Pancreas (tissue), 10 donors: ENCODE data around the gene ALDH1L2. TPM values are rescaled to one million over a fixed set of nuclear protein-coding genes. Genes with fewer than 3 reads are reported as not detected.

Experiments used
- ATAC-seq, 4 donors: fragments of 200-7000 bp; cut with Tn5 transposase; one replicate each; pipeline versions ENCODE4 v1.8.0 to v1.9.1; 2020; ENCODE audit warnings: mild to moderate bottlenecking in 4 of 4, moderate library complexity in 4 of 4
- DNase-seq, 6 donors: peaks; one replicate each; pipeline ENCODE4 v3.0.0-alpha.2; 2020
- FAIRE-seq: peaks from 2 replicates; lab custom pipeline; 2012; peaks lifted over from hg19 to GRCh38; lab: Jason Lieb, UNC
- H3K27ac ChIP-seq, 4 donors: fragments of 200-600 bp; sonication (generic); 1 replicate in 3 of 4; 2 replicates in 1 of 4; pipeline versions ENCODE4 v1.5.0 to v1.8.0; 2020
- H3K27me3 ChIP-seq, 4 donors: fragments of 200-600 bp; one replicate each; pipeline ENCODE4 v1.8.0; 2021
- H3K36me3 ChIP-seq, 3 donors: fragments of 200-600 bp; sonication (generic) in 1 of 3; one replicate each; pipeline versions ENCODE4 v1.5.0 to v1.8.0; 2020 to 2021
- H3K4me1 ChIP-seq, 3 donors: fragments of 200-600 bp; one replicate each; pipeline ENCODE4 v1.8.0; 2021
- H3K4me3 ChIP-seq, 4 donors: fragments of 200-600 bp; sonication (generic) in 2 of 4; one replicate each; pipeline versions ENCODE4 v1.5.0 to v1.8.0; 2020 to 2021
- H3K9me3 ChIP-seq, 4 donors: fragments of 200-600 bp; one replicate each; pipeline ENCODE4 v1.8.0; 2021
- CTCF ChIP-seq, 4 donors: fragments of 200-600 bp; sonication (generic) in 3 of 4; IDR thresholded peaks; one replicate each; pipeline versions ENCODE4 v1.5.0 to v1.8.0; 2021; ENCODE audit warnings: antibody characterized with exemption in 4 of 4
- WGBS, 2 donors: extraction: QIAGEN DNeasy Blood & Tissue Kit; methylation state at CpG; one replicate each; pipeline ENCODE4 v1.1.7; 2013; 5-methylcytosine and 5-hydroxymethylcytosine counted together
- intact Hi-C, 3 donors: fragments of 100-400 bp; cut with DNase I; formaldehyde crosslinking; loops; one replicate each; pipeline versions ENCODE4 v1.11.1 to v1.14.2; 2022
- polyA plus RNA-seq, 2 donors: library from polyadenylated mRNA; stranded (reverse); fragments of 200-250 nt; gene quantifications; one replicate each; pipeline ENCODE4 v1.2.3, GENCODE V29; 2013
- total RNA-seq, 6 donors: library from RNA; stranded (reverse); fragmentation: NEBNext Ultra II Directional in 4 of 6; extraction: Animal tissue kit (Norgen Biotek cat#: 25700) in 4 of 6; gene quantifications; one replicate each; pipeline versions ENCODE4 v1.2.1 to v1.2.4, GENCODE V29; 2021 to 2023
- donor health status: healthy with polysubstance abuse.
- donor health status: DM: no; HTN: no; CAD: no; lungs with moderate emphysema.
- donor health status: DM: no; HTN: no; CAD: no.
- donor health status: control.
- donor health status: control.
- donor health status: Bipolar disorder and iron deficiency.
- donor health status: DM: yes; HTN: yes; CAD: no.
- donor health status: DM: no; HTN: no; CAD: no.
- donor health status: DM: no; HTN: no; CAD: no.
- donor health status: DM: yes; HTN: yes; CAD: no.

ALDH1L2 gene
- total and polyA plus RNA-seq, 8 donors, result 6.0 to 90.9 (median 33.1) TPM

GRCh38 chr12:105078712-105079570, 5.3 kb downstream of the ALDH1L2 start:
- no peak overlapping the region for H3K27ac ChIP-seq
- WGBS, 2 donors, result 74 to 83% methylated on average over 11 of the region's 11 CpGs
- intact Hi-C loops, result no loop called here
- no peak for FAIRE-seq
- no peaks in the 10 kb centered on the region for H3K27me3 ChIP-seq
- H3K4me3 ChIP-seq, result no peak overlapping the region
- no peak for DNase-seq
- H3K9me3 ChIP-seq, result no peaks in the 10 kb centered on the region
- peaks cover 0 to 11% (median 6%) of the 10 kb centered on the region in 3 donors for H3K4me1 ChIP-seq
- ATAC-seq, result no peak
- no peaks in the 10 kb centered on the region for H3K36me3 ChIP-seq
- TF ChIP-seq CTCF (IDR thresholded peaks at IDR 0.05), result no peak

- no peak for FAIRE-seq
- H3K36me3 ChIP-seq, result no peaks in the 10 kb centered on the region
- H3K27ac ChIP-seq, result no peak overlapping the region
- TF ChIP-seq CTCF (IDR thresholded peaks at IDR 0.05), result no peak
- H3K9me3 ChIP-seq, result no peaks in the 10 kb centered on the region
- peaks cover 0 to 9% (median 6%) of the 10 kb centered on the region in 3 donors for H3K4me1 ChIP-seq
- H3K27me3 ChIP-seq, result no peaks in the 10 kb centered on the region
- no peak for ATAC-seq
- 81 to 93% methylated on average over 7 of the region's 7 CpGs for WGBS, 2 donors
- H3K4me3 ChIP-seq, result no peak overlapping the region
- DNase-seq, result no peak
- intact Hi-C loops, result no loop called here
Observed at GRCh38 chr12:105077435-105077834, 6.8 kb downstream of the ALDH1L2 start.

GRCh38 chr12:105076913-105077312, 7.3 kb downstream of the ALDH1L2 start:
- no peaks in the 10 kb centered on the region for H3K27me3 ChIP-seq
- H3K27ac ChIP-seq, result no peak overlapping the region
- H3K4me1 ChIP-seq, result peaks cover 0 to 6% (median 5%) of the 10 kb centered on the region in 3 donors
- H3K4me3 ChIP-seq, result no peak overlapping the region
- WGBS, 2 donors, result 63 to 74% methylated on average over 3 of the region's 3 CpGs
- DNase-seq (no peak), FAIRE-seq (no peak), ATAC-seq (no peak)
- no peaks in the 10 kb centered on the region for H3K9me3 ChIP-seq
- intact Hi-C loops, result no loop called here
- no peaks in the 10 kb centered on the region for H3K36me3 ChIP-seq
- TF ChIP-seq CTCF (IDR thresholded peaks at IDR 0.05), result no peak

- FAIRE-seq (no peak), ATAC-seq (peak in 3 of 4 donors; percentile 26 to 48 (median 39)), DNase-seq (no peak)
- no peak overlapping the region for H3K4me3 ChIP-seq
- no peaks in the 10 kb centered on the region for H3K27me3 ChIP-seq
- H3K36me3 ChIP-seq, result no peaks in the 10 kb centered on the region
- intact Hi-C loops, result no loop called here
- WGBS, 2 donors, result 68 to 71% methylated on average over 1 of the region's 1 CpG
- H3K9me3 ChIP-seq, result no peaks in the 10 kb centered on the region
- no peak overlapping the region for H3K27ac ChIP-seq
- TF ChIP-seq CTCF (IDR thresholded peaks at IDR 0.05), result no peak
- peaks cover 0 to 6% (median 0%) of the 10 kb centered on the region in 3 donors for H3K4me1 ChIP-seq
Observed at GRCh38 chr12:105076098-105076497, 8.2 kb downstream of the ALDH1L2 start.
